ENCODE results near the gene SRI.

DNA sequence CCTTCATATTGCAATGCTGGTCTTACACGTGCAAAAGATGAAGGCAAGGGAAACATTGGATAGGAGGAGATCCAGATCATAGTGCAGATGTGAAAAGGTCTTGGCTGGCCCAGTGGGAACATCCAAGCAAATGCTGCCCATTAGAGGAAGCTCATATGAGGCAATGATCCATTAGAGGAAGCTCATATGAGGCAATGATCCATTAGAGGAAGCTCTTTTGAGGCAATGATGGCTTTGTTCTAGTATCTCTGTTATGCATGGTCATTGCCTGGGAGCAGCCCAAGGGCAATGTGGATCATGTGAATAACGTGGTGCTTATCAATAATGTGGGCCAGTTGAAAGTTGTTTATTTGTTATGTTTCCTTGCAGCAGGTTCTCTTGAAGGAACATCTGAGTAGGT is 49.0 kb upstream of the SRI start:
- TF ChIP-seq, protein P1, sequence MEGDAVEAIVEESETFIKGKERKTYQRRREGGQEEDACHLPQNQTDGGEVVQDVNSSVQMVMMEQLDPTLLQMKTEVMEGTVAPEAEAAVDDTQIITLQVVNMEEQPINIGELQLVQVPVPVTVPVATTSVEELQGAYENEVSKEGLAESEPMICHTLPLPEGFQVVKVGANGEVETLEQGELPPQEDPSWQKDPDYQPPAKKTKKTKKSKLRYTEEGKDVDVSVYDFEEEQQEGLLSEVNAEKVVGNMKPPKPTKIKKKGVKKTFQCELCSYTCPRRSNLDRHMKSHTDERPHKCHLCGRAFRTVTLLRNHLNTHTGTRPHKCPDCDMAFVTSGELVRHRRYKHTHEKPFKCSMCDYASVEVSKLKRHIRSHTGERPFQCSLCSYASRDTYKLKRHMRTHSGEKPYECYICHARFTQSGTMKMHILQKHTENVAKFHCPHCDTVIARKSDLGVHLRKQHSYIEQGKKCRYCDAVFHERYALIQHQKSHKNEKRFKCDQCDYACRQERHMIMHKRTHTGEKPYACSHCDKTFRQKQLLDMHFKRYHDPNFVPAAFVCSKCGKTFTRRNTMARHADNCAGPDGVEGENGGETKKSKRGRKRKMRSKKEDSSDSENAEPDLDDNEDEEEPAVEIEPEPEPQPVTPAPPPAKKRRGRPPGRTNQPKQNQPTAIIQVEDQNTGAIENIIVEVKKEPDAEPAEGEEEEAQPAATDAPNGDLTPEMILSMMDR (optimal IDR thresholded peaks at IDR 0.05 in 1 of 3, IDR thresholded peaks at IDR 0.05 in 1 of 3, conservative IDR thresholded peaks at IDR 0.05 in 1 of 3; ENCODE audit: extremely low read depth in 1 of 3, insufficient read depth in 2 of 3, low read length in 3 of 3), result no peak
- no peak for TF ChIP-seq EZH2 (IDR thresholded peaks at IDR 0.05; ENCODE audit: low read length)
